Lung (tissue), 12 donors: ENCODE data around the gene HSPA1L. TPM values are rescaled to one million over a fixed set of nuclear protein-coding genes. Genes with fewer than 3 reads are reported as not detected.

Source experiments
- ATAC-seq: fragments of 200-7000 bp; cut with Tn5 transposase; one replicate; pipeline ENCODE4 v1.9.1; 2020; ENCODE audit warnings: moderate number of reproducible peaks; ENCODE audit not compliant: insufficient read depth, low FRiP score
- DNase-seq, 3 donors: peaks; one replicate each; pipeline ENCODE4 v3.0.0-alpha.2; 2013 to 2017
- H3K27ac ChIP-seq, 2 donors: one replicate each; pipeline ENCODE4 v1.5.1; 2013; ENCODE audit warnings: mild to moderate bottlenecking in 2 of 2, moderate library complexity in 2 of 2, control low read depth in 1 of 2, inconsistent platforms in 1 of 2, low read depth in 1 of 2, low read length in 1 of 2
- H3K27me3 ChIP-seq, 3 donors: one replicate each; pipeline ENCODE4 v1.5.1; 2013; ENCODE audit warnings: low read length in 2 of 3; ENCODE audit not compliant: control insufficient read depth in 3 of 3, insufficient read depth in 3 of 3
- H3K36me3 ChIP-seq, 4 donors: one replicate each; pipeline ENCODE4 v1.5.1; 2013; ENCODE audit warnings: low read length in 4 of 4, mild to moderate bottlenecking in 1 of 4, moderate library complexity in 1 of 4; ENCODE audit not compliant: control insufficient read depth in 4 of 4, insufficient read depth in 4 of 4
- H3K4me1 ChIP-seq, 5 donors: one replicate each; pipeline ENCODE4 v1.5.1; 2013; ENCODE audit warnings: low read length in 5 of 5, mild to moderate bottlenecking in 2 of 5, moderate library complexity in 1 of 5; ENCODE audit not compliant: control insufficient read depth in 5 of 5, insufficient read depth in 5 of 5
- H3K4me3 ChIP-seq: one replicate; pipeline ENCODE4 v1.5.1; 2013; ENCODE audit warnings: mild to moderate bottlenecking, control low read depth, moderate library complexity
- H3K9ac ChIP-seq, 2 donors: one replicate each; pipeline ENCODE4 v1.5.1; 2013; ENCODE audit warnings: low read length in 2 of 2, control low read depth in 1 of 2; ENCODE audit not compliant: insufficient read depth in 1 of 2
- H3K9me3 ChIP-seq, 4 donors: one replicate each; pipeline ENCODE4 v1.5.1; 2013; ENCODE audit warnings: low read length in 3 of 4, mild to moderate bottlenecking in 1 of 4, moderate library complexity in 1 of 4; ENCODE audit not compliant: control insufficient read depth in 4 of 4, insufficient read depth in 3 of 4
- CTCF ChIP-seq: IDR thresholded peaks from 2 replicates; pipeline ENCODE4 v1.5.1; 2012; ENCODE audit warnings: mild to moderate bottlenecking; ENCODE audit errors: control extremely low read depth, extremely low read depth
- WGBS, 2 donors: extraction: QIAGEN DNeasy Blood & Tissue Kit; methylation state at CpG; one replicate each; pipeline ENCODE4 v1.1.7; 2013; 5-methylcytosine and 5-hydroxymethylcytosine counted together
- polyA plus RNA-seq, 2 donors: library from polyadenylated mRNA; stranded (reverse); fragments of 200-250 nt; gene quantifications; one replicate each; pipeline ENCODE4 v1.2.1, GENCODE V29; 2013
- total RNA-seq, 2 donors: library from RNA; depleted of rRNA in 1 of 2; stranded (reverse); fragments of >200 nt in 1 of 2; gene quantifications; one replicate each; pipeline ENCODE4 v1.2.1, GENCODE V29; 2014 to 2021
- donor health status: control.
- donor health status: control.
- donor health status: Bipolar disorder and iron deficiency.
- donor health status: healthy.
- donor health status: DM: yes; HTN: yes; CAD: no.

Gene HSPA1L
- total and polyA plus RNA-seq, 4 donors: 1.0 to 2.3 (median 1.6) TPM

- H3K27me3 ChIP-seq: no peaks in the 10 kb centered on the region
- ATAC-seq (no peak), DNase-seq (no peak)
- H3K4me1 ChIP-seq: peaks cover 0 to 9% (median 0%) of the 10 kb centered on the region in 5 donors
- H3K4me3 ChIP-seq: no peak overlapping the region
- no peak overlapping the region for H3K9ac ChIP-seq
- WGBS, 2 donors: 90% methylated on average over 20 of the region's 20 CpGs
- no peak for TF ChIP-seq CTCF
- H3K27ac ChIP-seq: no peak overlapping the region
- H3K36me3 ChIP-seq: peaks cover 6 to 61% (median 22%) of the 10 kb centered on the region in 4 donors
- no peaks in the 10 kb centered on the region for H3K9me3 ChIP-seq
Observed at GRCh38 chr6:31780507-31781243, 34.4 kb downstream of the HSPA1L start.

GRCh38 chr6:31779908-31780307, 35.2 kb downstream of the HSPA1L start:
- no peaks in the 10 kb centered on the region for H3K27me3 ChIP-seq
- peaks cover 0 to 9% (median 0%) of the 10 kb centered on the region in 5 donors for H3K4me1 ChIP-seq
- no peak overlapping the region for H3K9ac ChIP-seq
- H3K36me3 ChIP-seq: peaks cover 6 to 54% (median 19%) of the 10 kb centered on the region in 4 donors
- DNase-seq: no peak
- H3K9me3 ChIP-seq: no peaks in the 10 kb centered on the region
- no peak overlapping the region for H3K4me3 ChIP-seq
- WGBS, 2 donors: 96 to 97% methylated on average over 10 of the region's 10 CpGs
- no peak for TF ChIP-seq CTCF
- H3K27ac ChIP-seq: no peak overlapping the region
- ATAC-seq: no peak

GRCh38 chr6:31778999-31779885, 35.8 kb downstream of the HSPA1L start:
- no peak overlapping the region for H3K4me3 ChIP-seq
- no peak overlapping the region for H3K9ac ChIP-seq
- WGBS, 2 donors: 94 to 95% methylated on average over 43 of the region's 43 CpGs
- DNase-seq: no peak
- H3K27ac ChIP-seq: no peak overlapping the region
- ATAC-seq: no peak
- H3K9me3 ChIP-seq: no peaks in the 10 kb centered on the region
- H3K4me1 ChIP-seq: peaks cover 0 to 9% (median 0%) of the 10 kb centered on the region in 5 donors
- peaks cover 6 to 47% (median 19%) of the 10 kb centered on the region in 4 donors for H3K36me3 ChIP-seq
- no peaks in the 10 kb centered on the region for H3K27me3 ChIP-seq
- TF ChIP-seq CTCF: no peak
